Suprapubic skin (tissue), 3 donors: ENCODE data around the gene DSG3.
A peak's percentile ranks its signal among the peaks of the same experiment; 100 is the strongest.

Experiments
- POLR2AphosphoS5 ChIP-seq, 3 donors: sonication (generic); formaldehyde crosslinking; IDR thresholded peaks; one replicate each; pipeline ENCODE4 v1.6.1; 2017; ENCODE audit warnings: antibody characterized with exemption in 3 of 3
- TF ChIP-seq, protein P1 (sequence below), 2 donors: fragments of 200-600 bp in 1 of 2; fragments of 450-650 bp in 1 of 2; sonication (generic) in 1 of 2; IDR thresholded peaks; one replicate each; pipeline ENCODE4 v1.5.1; 2016 to 2019; ENCODE audit warnings: antibody characterized with exemption in 2 of 2, mild to moderate bottlenecking in 1 of 2, moderate library complexity in 1 of 2

GRCh38 chr18:31451625-31452024 lies 4.1 kb downstream of the DSG3 start:
- TF ChIP-seq, protein P1, sequence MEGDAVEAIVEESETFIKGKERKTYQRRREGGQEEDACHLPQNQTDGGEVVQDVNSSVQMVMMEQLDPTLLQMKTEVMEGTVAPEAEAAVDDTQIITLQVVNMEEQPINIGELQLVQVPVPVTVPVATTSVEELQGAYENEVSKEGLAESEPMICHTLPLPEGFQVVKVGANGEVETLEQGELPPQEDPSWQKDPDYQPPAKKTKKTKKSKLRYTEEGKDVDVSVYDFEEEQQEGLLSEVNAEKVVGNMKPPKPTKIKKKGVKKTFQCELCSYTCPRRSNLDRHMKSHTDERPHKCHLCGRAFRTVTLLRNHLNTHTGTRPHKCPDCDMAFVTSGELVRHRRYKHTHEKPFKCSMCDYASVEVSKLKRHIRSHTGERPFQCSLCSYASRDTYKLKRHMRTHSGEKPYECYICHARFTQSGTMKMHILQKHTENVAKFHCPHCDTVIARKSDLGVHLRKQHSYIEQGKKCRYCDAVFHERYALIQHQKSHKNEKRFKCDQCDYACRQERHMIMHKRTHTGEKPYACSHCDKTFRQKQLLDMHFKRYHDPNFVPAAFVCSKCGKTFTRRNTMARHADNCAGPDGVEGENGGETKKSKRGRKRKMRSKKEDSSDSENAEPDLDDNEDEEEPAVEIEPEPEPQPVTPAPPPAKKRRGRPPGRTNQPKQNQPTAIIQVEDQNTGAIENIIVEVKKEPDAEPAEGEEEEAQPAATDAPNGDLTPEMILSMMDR (IDR thresholded peaks at IDR 0.05) = no peak
- peak in 2 of 3 donors; percentile 38 to 78 for TF ChIP-seq POLR2AphosphoS5 (IDR thresholded peaks at IDR 0.05)
